Measurements from ENCODE around the gene TLCD1.

The TLCD1 gene

DNA sequence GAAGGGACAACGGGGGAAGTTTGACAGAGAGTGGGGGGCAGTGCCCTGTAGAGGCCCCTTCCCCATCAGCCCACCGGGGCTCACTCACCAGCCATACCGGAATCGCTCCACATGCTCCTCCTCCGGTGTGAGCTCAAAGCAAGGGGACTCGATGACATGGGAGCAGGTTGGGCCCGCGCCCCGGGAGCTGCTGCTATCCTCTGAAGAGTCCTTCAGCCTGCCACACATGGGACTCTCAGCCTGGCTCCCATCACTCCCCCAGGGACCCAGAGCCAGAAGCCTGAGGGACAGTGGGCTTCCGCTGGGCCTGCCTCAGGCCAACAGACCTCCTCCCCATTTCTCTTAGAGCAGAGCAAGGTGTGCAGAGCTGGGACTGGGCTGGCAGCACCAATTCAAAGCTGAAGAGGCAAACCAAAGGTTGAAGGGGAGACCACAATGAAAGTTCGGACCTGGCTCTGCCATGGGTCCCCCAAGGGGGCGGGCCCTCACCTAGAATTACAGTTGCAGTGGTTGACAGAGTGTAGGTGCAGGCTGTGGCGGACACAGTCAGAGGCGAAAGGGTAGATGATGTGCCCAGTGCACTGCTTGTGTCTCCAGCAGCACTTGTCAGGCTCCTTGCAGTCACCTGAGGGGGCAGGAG is 21.7 kb downstream of the TLCD1 start:
- Histone ChIP-seq H3K9ac (ENCODE audit: low read depth, low read length) (no peak overlapping the region), H3K36me3 (ENCODE audit: insufficient read depth, low read length) (peaks cover 18% of the 10 kb centered on the region), H3K9me3 (ENCODE audit: control insufficient read depth, insufficient read depth, low read length) (no peaks in the 10 kb centered on the region), H3K4me1 (ENCODE audit: insufficient read depth, low read length) (no peaks in the 10 kb centered on the region; the same call in 1 of the 2 replicates)

DNA sequence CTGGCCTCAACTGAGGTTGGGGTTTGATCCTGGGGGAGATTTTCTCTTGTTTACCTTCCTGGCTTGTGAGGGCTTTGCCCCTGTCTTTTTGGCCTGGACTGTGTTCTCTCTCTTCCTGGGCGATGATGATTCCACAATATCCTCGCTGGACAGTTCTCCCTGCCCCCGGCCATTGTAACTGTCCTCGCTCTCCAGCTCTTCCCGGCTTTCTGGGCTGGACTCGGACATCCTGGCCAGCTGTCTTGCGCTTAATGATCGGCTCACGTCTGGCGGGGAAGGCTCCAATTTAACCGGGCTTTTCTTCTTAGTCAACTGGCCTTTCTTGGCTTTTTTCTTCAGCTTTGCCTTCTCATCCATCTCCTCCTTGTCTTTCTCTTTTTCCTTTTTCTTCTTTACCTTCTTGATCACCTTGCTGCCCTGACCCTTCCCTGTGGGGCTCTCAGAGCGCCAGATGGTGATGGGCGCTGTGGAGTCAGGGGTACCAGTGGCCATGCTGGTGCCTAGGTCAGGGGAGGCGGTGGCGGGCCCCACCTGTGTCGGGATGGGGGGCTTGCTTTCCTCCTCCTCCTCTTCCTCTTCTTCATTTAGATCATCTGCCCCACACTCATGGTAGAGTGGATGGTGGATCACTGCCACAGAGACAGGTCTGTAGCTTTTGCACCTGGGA is 22.3 kb downstream of the TLCD1 start:
- H3K36me3 ChIP-seq (ENCODE audit: insufficient read depth, low read length), result peaks cover 23% of the 10 kb centered on the region
- H3K9ac ChIP-seq (ENCODE audit: low read depth, low read length), result no peak overlapping the region
- no peaks in the 10 kb centered on the region for H3K9me3 ChIP-seq (ENCODE audit: control insufficient read depth, insufficient read depth, low read length)
- H3K4me1 ChIP-seq (ENCODE audit: insufficient read depth, low read length), result no peaks in the 10 kb centered on the region; the same call in 1 of the 2 replicates

DNA sequence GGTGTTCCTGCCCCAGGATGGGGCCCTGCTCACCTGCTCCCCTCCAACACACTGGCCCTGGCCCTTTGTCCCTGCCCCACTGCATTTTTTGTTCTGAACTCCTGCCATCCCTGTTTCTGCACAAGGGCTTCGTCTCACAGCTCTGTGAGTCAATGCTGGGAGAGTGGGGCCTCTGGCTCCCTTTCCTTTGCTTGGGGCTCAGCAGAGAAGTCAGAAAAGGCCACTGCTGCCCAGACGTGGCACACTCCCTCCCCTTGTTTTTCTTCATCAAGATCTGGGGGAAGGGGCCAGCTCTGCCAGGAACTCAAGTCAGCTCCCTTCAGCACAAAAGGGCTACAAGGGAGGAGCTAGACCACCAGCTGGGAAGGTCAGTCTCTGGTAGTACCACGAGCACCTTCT is 23.3 kb downstream of the TLCD1 start:
- H3K36me3 ChIP-seq (ENCODE audit: insufficient read depth, low read length), result peaks cover 31% of the 10 kb centered on the region
- no peak overlapping the region for H3K9ac ChIP-seq (ENCODE audit: low read depth, low read length)

DNA sequence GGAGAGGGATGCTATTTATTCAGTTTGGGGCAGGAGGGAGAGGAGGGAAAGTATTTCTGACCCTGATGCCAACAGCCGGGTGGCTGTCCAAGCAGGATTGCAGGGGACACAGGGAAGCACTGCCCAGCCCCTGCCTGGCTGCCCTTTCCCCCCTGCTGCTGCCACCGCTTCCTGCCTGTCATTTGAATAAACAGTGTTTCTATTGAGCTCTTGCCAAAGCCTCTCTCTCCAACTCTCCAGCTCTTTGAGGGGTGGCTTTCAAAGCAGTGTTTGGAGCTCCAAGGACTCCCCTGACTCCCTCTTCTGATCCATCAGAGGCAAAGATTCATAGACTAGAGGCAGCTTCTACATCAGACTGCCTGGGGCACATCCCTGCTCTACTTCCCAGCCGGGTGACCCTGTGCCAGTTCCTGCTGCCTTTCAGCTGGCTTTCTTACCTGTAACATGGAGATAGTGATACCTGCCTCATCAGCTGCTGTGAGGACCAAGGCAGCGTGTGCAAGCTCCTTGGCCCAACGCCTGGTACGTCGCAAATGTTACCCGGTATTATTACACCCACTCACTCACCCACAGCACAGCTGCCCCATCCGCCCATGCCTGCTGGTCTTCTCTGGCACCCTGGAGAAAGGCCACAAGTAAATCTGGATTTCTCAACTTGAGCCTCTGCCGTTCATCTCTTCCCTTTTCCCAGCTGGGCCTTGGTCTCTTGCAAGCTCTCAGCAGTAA is 23.8 kb downstream of the TLCD1 start:
- Histone ChIP-seq H3K9ac (ENCODE audit: low read depth, low read length) (no peak overlapping the region), H3K9me3 (ENCODE audit: control insufficient read depth, insufficient read depth, low read length) (no peaks in the 10 kb centered on the region), H3K4me1 (ENCODE audit: insufficient read depth, low read length) (no peaks in the 10 kb centered on the region; the same call in 1 of the 2 replicates), H3K36me3 (ENCODE audit: insufficient read depth, low read length) (peaks cover 37% of the 10 kb centered on the region)

More for the DNA sequence above, 23.3 kb downstream of the TLCD1 start:
- Histone ChIP-seq H3K9me3 (ENCODE audit: control insufficient read depth, insufficient read depth, low read length) (no peaks in the 10 kb centered on the region), H3K4me1 (ENCODE audit: insufficient read depth, low read length) (no peaks in the 10 kb centered on the region; the same call in 1 of the 2 replicates)

DNA sequence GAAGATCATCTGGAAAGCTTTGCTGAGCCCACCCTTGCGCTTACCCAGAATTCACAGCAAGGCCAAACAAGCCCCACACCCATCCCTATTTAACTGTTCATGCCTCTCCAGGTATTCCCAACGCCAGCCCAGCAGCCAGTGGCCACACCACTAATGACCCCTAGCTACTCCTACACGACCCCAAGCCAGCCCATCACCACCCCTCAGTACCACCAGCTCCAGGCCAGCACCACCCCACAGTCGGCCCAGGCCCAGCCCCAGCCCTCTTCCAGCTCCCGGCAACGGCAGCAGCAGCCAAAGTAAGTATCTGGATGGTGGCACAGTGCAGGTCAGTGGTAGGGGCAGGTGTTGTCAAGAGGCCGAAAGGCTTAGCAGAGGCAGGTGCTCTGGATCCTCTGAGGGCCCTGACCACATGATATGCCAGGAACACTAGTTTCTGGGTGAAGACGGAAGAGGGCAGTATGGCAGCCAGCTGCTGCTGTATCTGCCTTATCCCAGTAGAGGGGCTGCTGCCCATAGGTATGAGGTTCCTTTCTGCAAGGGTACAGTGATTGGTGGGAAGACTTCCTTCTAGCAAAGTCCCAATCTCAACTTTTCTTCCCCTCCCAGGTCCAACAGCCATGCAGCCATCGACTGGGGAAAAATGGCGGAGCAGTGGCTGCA is 25.1 kb downstream of the TLCD1 start:
- H3K4me1 ChIP-seq (ENCODE audit: insufficient read depth, low read length), result no peaks in the 10 kb centered on the region; the same call in 1 of the 2 replicates
- H3K9me3 ChIP-seq (ENCODE audit: control insufficient read depth, insufficient read depth, low read length), result no peaks in the 10 kb centered on the region
- no peak overlapping the region for H3K9ac ChIP-seq (ENCODE audit: low read depth, low read length)
- peaks cover 42% of the 10 kb centered on the region for H3K36me3 ChIP-seq (ENCODE audit: insufficient read depth, low read length)

DNA sequence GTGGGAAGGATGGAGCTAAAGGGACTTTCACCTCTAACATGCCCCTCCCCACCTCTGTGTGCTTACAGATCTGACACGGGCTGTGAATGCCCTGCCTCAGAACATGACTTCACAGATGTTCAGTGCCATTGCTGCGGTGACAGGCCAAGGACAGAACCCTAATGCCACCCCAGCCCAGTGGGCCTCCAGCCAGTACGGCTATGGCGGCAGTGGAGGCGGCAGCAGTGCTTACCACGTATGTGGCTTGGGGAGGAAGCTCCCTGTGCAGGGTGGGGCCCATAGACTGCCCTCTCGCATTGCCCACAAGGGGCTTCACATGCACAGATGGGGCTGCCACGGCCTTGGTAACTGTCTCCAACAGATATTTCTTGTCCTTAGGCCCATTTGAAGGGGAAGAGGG is 25.8 kb downstream of the TLCD1 start:
- H3K36me3 ChIP-seq (ENCODE audit: insufficient read depth, low read length), result peaks cover 42% of the 10 kb centered on the region
- no peaks in the 10 kb centered on the region; the same call in 1 of the 2 replicates for H3K4me1 ChIP-seq (ENCODE audit: insufficient read depth, low read length)
- H3K9me3 ChIP-seq (ENCODE audit: control insufficient read depth, insufficient read depth, low read length), result no peaks in the 10 kb centered on the region
- no peak overlapping the region for H3K9ac ChIP-seq (ENCODE audit: low read depth, low read length)

DNA sequence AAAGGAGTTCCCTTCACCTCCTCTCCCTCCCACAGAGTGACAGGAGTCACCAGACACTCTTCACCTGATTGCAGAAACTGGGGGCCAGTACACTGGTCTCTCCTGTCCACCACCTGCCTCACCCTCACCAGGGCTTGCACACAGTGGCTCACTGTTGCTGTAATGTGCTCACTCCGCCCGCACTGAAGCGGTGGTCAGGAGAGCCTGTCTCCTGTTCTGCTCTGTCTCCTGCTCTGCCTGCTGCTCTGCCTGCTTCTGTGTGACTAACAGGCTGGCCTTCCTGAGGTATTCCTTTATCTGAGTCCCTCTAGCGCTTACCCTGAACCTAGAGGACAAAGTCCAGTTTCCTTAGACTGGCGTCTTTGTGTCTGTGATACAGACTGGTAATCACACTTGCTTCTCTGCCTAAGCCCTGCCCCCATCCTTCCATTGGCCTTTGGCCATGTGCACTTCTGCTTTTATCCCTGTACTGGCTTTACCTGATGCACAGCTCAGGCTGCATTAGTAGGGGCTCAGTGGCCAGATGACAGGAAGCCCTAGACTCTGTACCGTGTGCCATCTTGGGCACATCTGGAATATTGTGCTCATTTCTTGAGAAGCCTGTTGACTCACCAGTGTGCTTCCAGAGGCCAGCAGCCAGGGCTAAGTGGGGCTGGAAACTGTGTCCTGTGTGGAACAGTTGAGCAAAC is 27.6 kb downstream of the TLCD1 start:
- no peak overlapping the region for H3K9ac ChIP-seq (ENCODE audit: low read depth, low read length)
- peaks cover 46% of the 10 kb centered on the region for H3K36me3 ChIP-seq (ENCODE audit: insufficient read depth, low read length)
- H3K4me1 ChIP-seq (ENCODE audit: insufficient read depth, low read length), result no peaks in the 10 kb centered on the region
- H3K9me3 ChIP-seq (ENCODE audit: control insufficient read depth, insufficient read depth, low read length), result no peaks in the 10 kb centered on the region

DNA sequence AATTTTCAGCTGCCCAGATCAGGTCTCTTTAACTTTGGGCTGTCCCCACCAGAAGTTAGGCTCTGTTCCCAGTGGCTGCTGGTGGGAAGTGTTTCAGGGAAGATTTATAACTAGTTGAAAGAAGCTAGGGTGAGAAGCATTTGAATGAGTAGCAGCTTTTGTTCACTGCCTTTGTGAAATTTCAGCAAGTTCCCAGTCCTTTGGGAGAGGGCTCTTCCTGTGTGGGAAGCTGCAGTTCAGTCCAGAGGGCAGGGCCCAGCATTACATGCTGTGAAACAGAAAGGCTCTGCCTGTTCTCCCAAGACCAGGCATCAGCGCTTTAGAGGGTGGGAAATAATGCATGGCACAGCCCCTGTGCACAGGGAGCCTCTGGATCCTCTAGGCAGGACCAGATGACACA is 32.2 kb downstream of the TLCD1 start:
- Histone ChIP-seq H3K4me1 (ENCODE audit: insufficient read depth, low read length) (no peaks in the 10 kb centered on the region), H3K9me3 (ENCODE audit: control insufficient read depth, insufficient read depth, low read length) (no peaks in the 10 kb centered on the region), H3K9ac (ENCODE audit: low read depth, low read length) (no peak overlapping the region), H3K36me3 (ENCODE audit: insufficient read depth, low read length) (peaks cover 46% of the 10 kb centered on the region)

DNA sequence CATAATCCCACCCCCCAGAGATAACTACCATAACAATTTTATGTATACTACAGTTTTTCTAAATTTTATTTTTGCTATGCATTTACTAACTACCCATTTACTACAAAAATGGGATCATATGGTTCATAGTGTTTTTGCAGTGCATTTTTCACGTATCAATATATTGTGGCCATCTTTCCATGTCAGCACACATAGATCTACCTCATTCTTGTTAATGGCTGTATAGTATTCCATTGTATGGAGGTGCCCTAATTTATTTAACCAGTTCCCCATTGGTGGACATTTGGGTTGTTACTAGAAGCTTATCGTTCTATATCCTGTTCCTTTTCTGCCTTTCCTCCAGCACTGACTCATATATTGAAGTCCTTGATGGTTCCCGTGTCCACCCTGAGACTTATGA is 37.0 kb downstream of the TLCD1 start:
- peaks cover 59% of the 10 kb centered on the region for H3K36me3 ChIP-seq (ENCODE audit: insufficient read depth, low read length)
- H3K4me1 ChIP-seq (ENCODE audit: insufficient read depth, low read length), result no peaks in the 10 kb centered on the region
- H3K9me3 ChIP-seq (ENCODE audit: control insufficient read depth, insufficient read depth, low read length), result no peaks in the 10 kb centered on the region
- no peak overlapping the region for H3K9ac ChIP-seq (ENCODE audit: low read depth, low read length)

DNA sequence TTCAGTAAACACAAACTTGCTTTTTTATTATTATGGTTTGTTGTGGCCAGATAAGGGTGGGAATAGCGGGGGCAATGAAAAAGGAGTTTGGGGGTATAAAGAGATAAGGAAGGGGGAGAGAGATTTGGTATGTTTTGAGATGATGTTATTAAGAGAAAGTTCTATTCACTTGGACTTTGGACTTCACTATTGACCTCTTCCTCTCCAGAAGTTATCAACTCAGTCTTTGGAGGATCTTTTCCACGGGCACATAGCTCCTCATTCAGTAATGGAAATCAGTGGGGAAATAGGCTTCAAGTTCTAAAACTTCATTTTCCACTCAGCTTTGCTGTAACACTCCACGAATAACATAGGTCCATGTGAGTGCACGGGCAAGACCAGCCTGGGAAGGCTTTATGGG is 37.6 kb downstream of the TLCD1 start:
- H3K9ac ChIP-seq (ENCODE audit: low read depth, low read length), result no peak overlapping the region

DNA sequence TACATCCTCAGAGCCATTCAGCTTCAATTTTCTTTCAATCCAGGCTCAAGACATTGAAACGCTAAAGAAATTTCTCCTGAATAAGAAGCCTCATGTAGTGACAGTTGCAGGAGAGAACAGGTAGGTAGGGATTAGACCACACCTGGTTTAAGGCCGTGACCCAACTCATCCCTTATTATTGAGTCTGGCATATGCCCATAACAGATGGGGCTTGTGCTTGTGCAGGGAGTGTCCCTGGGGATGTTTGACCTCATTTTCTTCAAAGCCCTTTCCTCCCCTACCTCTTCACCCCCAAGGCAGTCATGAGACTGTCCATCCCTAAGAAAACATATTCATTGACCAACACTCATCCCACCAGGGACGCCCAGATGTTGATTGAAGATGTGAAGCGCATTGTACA is 39.7 kb downstream of the TLCD1 start:
- no peaks in the 10 kb centered on the region for H3K9me3 ChIP-seq (ENCODE audit: control insufficient read depth, insufficient read depth, low read length)
- H3K36me3 ChIP-seq (ENCODE audit: insufficient read depth, low read length), result peaks cover 70% of the 10 kb centered on the region
- H3K9ac ChIP-seq (ENCODE audit: low read depth, low read length), result no peak overlapping the region
- H3K4me1 ChIP-seq (ENCODE audit: insufficient read depth, low read length), result no peaks in the 10 kb centered on the region

More for the DNA sequence above, 37.6 kb downstream of the TLCD1 start:
- Histone ChIP-seq H3K36me3 (ENCODE audit: insufficient read depth, low read length) (peaks cover 57% of the 10 kb centered on the region), H3K4me1 (ENCODE audit: insufficient read depth, low read length) (no peaks in the 10 kb centered on the region), H3K9me3 (ENCODE audit: control insufficient read depth, insufficient read depth, low read length) (no peaks in the 10 kb centered on the region)

DNA sequence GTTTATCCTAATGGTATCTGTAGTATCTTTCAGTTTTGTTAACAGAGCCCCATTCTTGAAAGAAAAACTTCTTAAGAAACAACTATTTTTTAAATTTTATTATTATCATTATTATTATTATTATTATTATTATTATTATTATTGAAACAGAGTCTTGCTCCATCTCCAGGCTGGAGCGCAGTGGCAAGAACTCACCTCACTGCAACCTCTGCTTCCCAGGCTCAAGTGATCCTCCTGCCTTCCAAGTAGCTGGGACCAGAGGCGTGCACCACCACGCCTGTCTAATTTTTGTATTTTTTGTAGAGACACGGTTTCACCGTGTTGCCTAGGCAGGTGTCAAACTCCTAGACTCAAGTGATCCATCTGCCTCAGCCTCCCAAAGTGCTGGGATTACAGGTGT is 40.7 kb downstream of the TLCD1 start:
- H3K4me1 ChIP-seq (ENCODE audit: insufficient read depth, low read length), result no peaks in the 10 kb centered on the region

DNA sequence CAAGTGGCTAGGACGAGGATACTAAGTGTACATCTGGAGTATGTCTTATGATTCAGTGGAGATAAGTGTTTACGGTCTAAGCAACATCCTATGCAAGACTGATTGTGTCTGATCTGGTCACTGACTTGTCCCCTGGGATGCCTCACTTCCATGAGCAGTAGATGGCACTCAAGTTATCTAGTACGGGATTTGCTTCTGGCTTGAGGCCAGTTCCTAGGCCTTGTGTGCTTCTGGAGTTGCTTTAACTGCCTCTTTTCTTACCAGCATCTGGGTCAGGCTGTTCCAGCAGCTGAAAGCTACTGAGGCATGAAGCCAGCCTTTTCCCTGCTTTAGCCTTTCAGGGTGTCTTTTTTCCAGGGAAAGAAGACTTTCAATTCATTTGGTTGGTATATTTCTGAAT is 41.1 kb downstream of the TLCD1 start:
- Histone ChIP-seq H3K4me1 (ENCODE audit: insufficient read depth, low read length) (no peaks in the 10 kb centered on the region), H3K9ac (ENCODE audit: low read depth, low read length) (no peak overlapping the region), H3K9me3 (ENCODE audit: control insufficient read depth, insufficient read depth, low read length) (no peaks in the 10 kb centered on the region), H3K36me3 (ENCODE audit: insufficient read depth, low read length) (peaks cover 70% of the 10 kb centered on the region)

More for the DNA sequence above, 40.7 kb downstream of the TLCD1 start:
- Histone ChIP-seq H3K36me3 (ENCODE audit: insufficient read depth, low read length) (peaks cover 72% of the 10 kb centered on the region), H3K9ac (ENCODE audit: low read depth, low read length) (no peak overlapping the region), H3K9me3 (ENCODE audit: control insufficient read depth, insufficient read depth, low read length) (no peaks in the 10 kb centered on the region)

DNA sequence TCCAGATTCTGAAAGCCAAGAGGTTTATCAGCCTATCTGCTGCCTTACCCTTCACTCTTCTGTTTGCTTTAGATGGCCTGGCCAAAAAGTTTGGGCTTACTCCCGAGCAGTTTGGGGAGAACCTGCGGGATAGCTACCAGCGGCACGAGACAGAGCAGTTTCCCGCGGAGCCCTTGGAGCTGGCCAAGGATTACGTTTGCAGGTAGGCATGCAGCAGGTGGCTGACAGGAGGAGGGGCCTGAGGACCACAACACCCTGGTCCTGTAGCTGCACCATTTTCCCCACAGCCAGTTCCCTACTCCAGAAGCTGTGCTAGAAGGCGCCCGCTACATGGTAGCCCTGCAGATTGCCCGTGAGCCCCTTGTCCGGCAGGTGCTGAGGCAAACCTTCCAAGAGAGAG is 43.4 kb downstream of the TLCD1 start:
- H3K36me3 ChIP-seq (ENCODE audit: insufficient read depth, low read length), result peaks cover 63% of the 10 kb centered on the region
- H3K4me1 ChIP-seq (ENCODE audit: insufficient read depth, low read length), result no peaks in the 10 kb centered on the region
- H3K9ac ChIP-seq (ENCODE audit: low read depth, low read length), result no peak overlapping the region
- H3K9me3 ChIP-seq (ENCODE audit: control insufficient read depth, insufficient read depth, low read length), result no peaks in the 10 kb centered on the region

Measured in ES-I3 (cell line).